GM21381 (cell line): ENCODE data around the gene ASB11.
"Not testable (repeated sequence)": the region's sequence is repeated elsewhere in the genome, so short reads cannot be mapped to it uniquely, and the experiment has no call there.

Source experiments
- ATAC-seq: cut with Tn5 transposase; IDR thresholded peaks from one replicate; pipeline ENCODE4 v1.9.1; 2021; ENCODE audit warnings: mild to moderate bottlenecking, moderate library complexity; ENCODE audit not compliant: unreplicated experiment

Gene ASB11

GRCh38 chrX:15310117-15310516 is 5.3 kb downstream of the ASB11 start:
- ATAC-seq, result no peak

- ATAC-seq, result not testable (repeated sequence)
These were observed 9.5 kb downstream of the ASB11 start for GRCh38 chrX:15305899-15306298.

- ATAC-seq, result no peak
These were observed 13.5 kb downstream of the ASB11 start for GRCh38 chrX:15301924-15302323.

GRCh38 chrX:15299941-15300851 is 15.2 kb downstream of the ASB11 start:
- no peak for ATAC-seq

- no peak for ATAC-seq
These were observed 16.7 kb downstream of the ASB11 start for GRCh38 chrX:15298780-15299179.

- no peak for ATAC-seq
These were observed 17.2 kb downstream of the ASB11 start for GRCh38 chrX:15298201-15298600.

GRCh38 chrX:15293451-15293850 is 22.0 kb downstream of the ASB11 start:
- ATAC-seq, result no peak

GRCh38 chrX:15292861-15293260 is 22.6 kb downstream of the ASB11 start:
- no peak for ATAC-seq

GRCh38 chrX:15277604-15278003 is 37.8 kb downstream of the ASB11 start:
- no peak for ATAC-seq

- no peak for ATAC-seq
These were observed 40.5 kb downstream of the ASB11 start for GRCh38 chrX:15274946-15275345.

GRCh38 chrX:15273275-15273674 is 42.2 kb downstream of the ASB11 start:
- not testable (repeated sequence) for ATAC-seq

- no peak for ATAC-seq
These were observed 43.7 kb downstream of the ASB11 start for GRCh38 chrX:15271757-15272156.

- no peak for ATAC-seq
These were observed 45.6 kb downstream of the ASB11 start, which contains the start of gene ASB9 for GRCh38 chrX:15269618-15270521. Gene ASB9 (minus strand): TSS chrX:15270083. CDS start chrX:15269874, 209 bp downstream.

GRCh38 chrX:15269120-15269519 is 46.3 kb downstream of the ASB11 start:
- ATAC-seq, result no peak

- ATAC-seq, result no peak
These were observed 60.6 kb downstream of the ASB11 start for GRCh38 chrX:15254852-15255251.

- no peak for ATAC-seq
These were observed 69.5 kb downstream of the ASB11 start for GRCh38 chrX:15245896-15246295.

GRCh38 chrX:15244421-15244820 is 71.0 kb downstream of the ASB11 start:
- no peak for ATAC-seq

GRCh38 chrX:15242899-15243555 is 72.4 kb downstream of the ASB11 start:
- no peak for ATAC-seq

- ATAC-seq, result no peak
These were observed 74.1 kb downstream of the ASB11 start for GRCh38 chrX:15241301-15241700.

GRCh38 chrX:15240414-15240813 is 75.0 kb downstream of the ASB11 start:
- no peak for ATAC-seq

- no peak for ATAC-seq
These were observed 79.3 kb downstream of the ASB11 start for GRCh38 chrX:15236146-15236545.
